NB4 (cell line): ENCODE results near the gene NFIX.

Experiments
- DNase-seq: peaks from one replicate; pipeline ENCODE4 v3.0.0; 2010; ENCODE audit warnings: low read depth
- H3K4me3 ChIP-seq: one replicate; pipeline ENCODE4 v1.5.1; 2011; ENCODE audit warnings: mild to moderate bottlenecking, low read depth, low read length, moderate library complexity
- MYC ChIP-seq: IDR thresholded peaks from 2 replicates; pipeline ENCODE4 v1.6.1; 2011; ENCODE audit warnings: low read depth, low read length
- POLR2A ChIP-seq: IDR thresholded peaks from 2 replicates; pipeline ENCODE4 v1.6.1; 2011; ENCODE audit warnings: mild to moderate bottlenecking; ENCODE audit not compliant: insufficient read length; ENCODE audit errors: extremely low read depth
- TF ChIP-seq, protein P1 (sequence below): IDR thresholded peaks from one replicate; pipeline ENCODE4 v1.5.1; 2012; ENCODE audit warnings: low read depth, low read length
- TF ChIP-seq, protein P2 (sequence below): IDR thresholded peaks from 2 replicates; pipeline ENCODE4 v1.6.1; 2011; ENCODE audit warnings: low read depth, low read length

The NFIX gene

GRCh38 chr19:12994701-12995595 is at the start of gene NFIX:
TSS of gene NFIX (plus strand) at chr19:12995475. CDS start at chr19:12995838, 363 bp downstream.
- peak; percentile 69 for DNase-seq
- H3K4me3 ChIP-seq, result peak within 1 kb of the TSS; percentile 60
- TF ChIP-seq POLR2A, result no peak
- TF ChIP-seq MYC, result no peak
- TF ChIP-seq, protein P1, sequence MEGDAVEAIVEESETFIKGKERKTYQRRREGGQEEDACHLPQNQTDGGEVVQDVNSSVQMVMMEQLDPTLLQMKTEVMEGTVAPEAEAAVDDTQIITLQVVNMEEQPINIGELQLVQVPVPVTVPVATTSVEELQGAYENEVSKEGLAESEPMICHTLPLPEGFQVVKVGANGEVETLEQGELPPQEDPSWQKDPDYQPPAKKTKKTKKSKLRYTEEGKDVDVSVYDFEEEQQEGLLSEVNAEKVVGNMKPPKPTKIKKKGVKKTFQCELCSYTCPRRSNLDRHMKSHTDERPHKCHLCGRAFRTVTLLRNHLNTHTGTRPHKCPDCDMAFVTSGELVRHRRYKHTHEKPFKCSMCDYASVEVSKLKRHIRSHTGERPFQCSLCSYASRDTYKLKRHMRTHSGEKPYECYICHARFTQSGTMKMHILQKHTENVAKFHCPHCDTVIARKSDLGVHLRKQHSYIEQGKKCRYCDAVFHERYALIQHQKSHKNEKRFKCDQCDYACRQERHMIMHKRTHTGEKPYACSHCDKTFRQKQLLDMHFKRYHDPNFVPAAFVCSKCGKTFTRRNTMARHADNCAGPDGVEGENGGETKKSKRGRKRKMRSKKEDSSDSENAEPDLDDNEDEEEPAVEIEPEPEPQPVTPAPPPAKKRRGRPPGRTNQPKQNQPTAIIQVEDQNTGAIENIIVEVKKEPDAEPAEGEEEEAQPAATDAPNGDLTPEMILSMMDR, result no peak
- TF ChIP-seq, protein P2, sequence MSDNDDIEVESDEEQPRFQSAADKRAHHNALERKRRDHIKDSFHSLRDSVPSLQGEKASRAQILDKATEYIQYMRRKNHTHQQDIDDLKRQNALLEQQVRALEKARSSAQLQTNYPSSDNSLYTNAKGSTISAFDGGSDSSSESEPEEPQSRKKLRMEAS, result no peak; the same call in 1 of the 2 replicates

DNA sequence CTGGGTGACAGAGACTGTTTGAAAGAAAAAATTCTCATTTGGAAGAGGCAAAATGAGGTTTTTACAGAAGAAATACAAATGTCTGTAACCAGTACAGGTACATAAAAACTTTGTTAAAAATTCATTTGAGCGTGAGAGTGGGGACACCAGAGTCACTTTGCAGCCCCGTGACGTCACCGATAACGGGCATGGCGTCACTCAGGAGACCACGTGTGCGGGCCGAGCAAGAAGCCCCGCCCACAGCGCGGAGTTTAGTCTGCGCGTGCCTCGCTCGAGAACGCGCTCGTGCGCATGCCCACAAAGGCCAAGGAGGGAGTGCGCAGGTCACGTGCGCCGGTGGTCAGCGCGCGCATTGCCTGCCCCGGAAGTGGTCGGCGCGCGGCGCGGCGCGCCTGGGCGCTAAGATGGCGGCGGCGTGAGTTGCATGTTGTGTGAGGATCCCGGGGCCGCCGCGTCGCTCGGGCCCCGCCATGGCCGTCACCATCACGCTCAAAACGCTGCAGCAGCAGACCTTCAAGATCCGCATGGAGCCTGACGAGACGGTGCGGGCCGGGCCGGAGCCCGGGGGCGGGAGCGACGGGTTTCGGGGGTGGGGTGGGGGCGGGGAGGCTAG is 49.7 kb upstream of the NFIX start, which contains the start of gene RAD23A:
RAD23A (plus strand) TSS at position 384 of the 613 bp plus-strand sequence; CDS start at position 471, 87 bp downstream.
- H3K4me3 ChIP-seq, result peak within 1 kb of the TSS; percentile 100
- DNase-seq, result peak; percentile 98

DNA sequence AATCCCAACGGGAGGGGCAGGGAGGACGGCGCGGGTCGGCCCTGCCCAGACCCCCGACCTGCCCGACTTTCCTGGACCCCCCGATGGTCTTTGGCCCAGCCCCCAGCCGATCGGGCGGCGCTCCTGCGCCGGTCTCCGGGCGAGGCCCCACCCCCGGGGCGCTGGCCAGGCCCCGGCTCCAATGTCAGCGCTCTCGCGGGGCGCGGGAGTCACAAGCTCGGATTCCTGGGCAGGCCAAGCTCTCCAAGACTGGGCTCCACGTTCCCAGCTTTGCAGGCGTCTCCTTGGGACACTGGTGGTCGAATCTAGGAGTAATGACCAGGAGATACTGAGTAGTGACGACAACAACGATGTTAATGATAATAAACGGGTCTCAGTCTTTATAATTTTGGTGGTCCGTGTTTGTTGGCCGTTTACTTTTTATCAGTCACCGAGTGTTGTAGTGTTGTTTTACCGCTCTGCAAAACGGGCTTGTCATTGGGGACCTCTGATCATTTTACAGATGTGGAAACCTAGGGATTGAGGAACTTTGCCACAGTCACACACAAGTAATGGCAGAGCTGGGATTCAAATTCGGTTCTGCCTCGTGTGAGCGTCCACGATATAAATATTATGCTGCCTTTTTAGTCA is 49.1 kb upstream of the NFIX start:
- peak; percentile 87 for DNase-seq
- H3K4me3 ChIP-seq, result peak overlapping the region; percentile 96
- TF ChIP-seq POLR2A (no peak), MYC (no peak)
- TF ChIP-seq, protein P1, result no peak
- TF ChIP-seq, protein P2, result no peak

More for the DNA sequence above, 49.7 kb upstream of the NFIX start, which contains the start of gene RAD23A:
- TF ChIP-seq POLR2A, result peak; percentile 93
- TF ChIP-seq, protein P1, result no peak
- TF ChIP-seq MYC, result peak; percentile 97
- TF ChIP-seq, protein P2, result peak; percentile 100

DNA sequence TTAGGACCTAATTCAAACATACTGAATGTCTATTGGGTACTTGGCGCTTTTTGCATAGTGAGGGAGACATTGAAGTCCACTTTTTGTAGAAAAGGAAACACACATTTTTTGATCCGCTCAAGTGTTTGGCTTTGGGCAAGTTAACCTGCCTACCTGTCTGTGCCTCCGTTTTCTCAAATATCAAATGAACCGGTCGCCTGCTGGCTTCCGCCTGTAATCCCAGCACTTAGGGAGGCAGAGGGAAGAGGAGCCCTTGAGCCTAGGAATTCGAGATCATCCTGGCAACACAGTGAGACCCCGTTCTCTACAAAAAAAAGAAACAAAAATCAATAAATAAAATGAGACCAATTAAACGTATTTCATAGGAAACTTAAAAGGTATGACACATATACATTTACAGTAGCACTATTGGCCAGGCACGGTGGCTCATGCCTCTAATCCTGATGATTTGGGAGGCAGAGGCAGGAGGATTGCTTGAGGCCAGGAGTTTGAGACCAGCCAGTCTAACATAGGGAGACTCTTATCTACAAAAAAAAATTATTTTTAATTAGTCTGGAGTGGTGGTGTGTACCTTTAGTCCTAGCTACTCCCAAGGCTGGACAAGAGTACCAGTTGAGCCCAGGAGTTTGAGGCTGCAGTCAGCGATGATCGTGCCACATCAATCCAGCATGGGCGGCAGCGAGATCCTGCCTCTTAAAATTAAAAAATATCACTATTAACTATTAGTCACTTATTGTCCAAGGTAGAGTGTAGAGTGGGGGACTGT is 48.4 kb upstream of the NFIX start:
- peak overlapping the region; percentile 96 for H3K4me3 ChIP-seq
- peak; percentile 26 for DNase-seq
- TF ChIP-seq MYC (no peak), POLR2A (no peak)
- TF ChIP-seq, protein P1, result no peak
- TF ChIP-seq, protein P2, result no peak
